ENCODE data around the gene NTRK1.
"Not testable (repeated sequence)": the region's sequence is repeated elsewhere in the genome, so short reads cannot be mapped to it uniquely, and the experiment has no call there.

NTRK1 gene

GRCh38 chr1:156920233-156921052 is 59.8 kb downstream of the NTRK1 start, which contains the start of gene LRRC71:
TSS of gene LRRC71 (plus strand) at chr1:156920632. CDS start at chr1:156920804, 172 bp downstream.
- peak; percentile 65 for DNase-seq

- DNase-seq: no peak
These were observed 60.4 kb downstream of the NTRK1 start for GRCh38 chr1:156921053-156921529.

DNA sequence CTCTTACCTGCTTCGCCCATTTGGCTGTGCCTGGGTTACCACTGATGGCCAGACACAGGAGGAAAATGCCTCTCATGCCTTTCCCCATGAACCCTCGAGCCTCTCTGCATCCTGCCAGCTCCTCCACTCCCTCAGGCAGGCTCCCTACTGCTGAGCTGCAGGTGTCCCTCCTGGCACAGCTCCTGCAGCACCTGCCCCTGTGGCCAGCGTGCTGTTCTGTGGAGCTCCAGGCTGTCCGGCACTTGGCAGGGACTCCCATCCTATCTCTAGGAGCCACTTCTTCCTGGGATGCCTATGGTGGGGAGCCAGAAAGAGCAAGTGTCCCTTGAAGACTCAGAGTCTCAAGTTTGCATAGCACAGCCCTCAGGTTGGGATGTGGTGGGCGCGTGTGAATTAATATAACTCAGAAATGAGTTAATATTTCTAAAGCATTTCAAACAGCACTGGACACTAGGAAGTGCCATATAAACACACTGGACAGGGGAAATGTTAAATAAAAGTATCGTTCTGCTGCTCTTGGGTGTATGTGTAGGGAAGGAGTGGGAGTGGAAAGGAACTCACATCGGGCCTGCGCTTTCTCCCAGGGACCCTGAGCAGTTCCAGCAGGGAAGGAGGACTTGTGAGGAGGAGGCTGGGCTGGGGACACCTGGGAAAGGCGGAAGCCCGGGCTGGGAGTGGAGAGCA is 62.5 kb downstream of the NTRK1 start:
- DNase-seq: no peak

GRCh38 chr1:156923670-156924477 is 63.2 kb downstream of the NTRK1 start:
- no peak for DNase-seq

- no peak for DNase-seq
These were observed 64.0 kb downstream of the NTRK1 start for GRCh38 chr1:156924478-156925153.

DNA sequence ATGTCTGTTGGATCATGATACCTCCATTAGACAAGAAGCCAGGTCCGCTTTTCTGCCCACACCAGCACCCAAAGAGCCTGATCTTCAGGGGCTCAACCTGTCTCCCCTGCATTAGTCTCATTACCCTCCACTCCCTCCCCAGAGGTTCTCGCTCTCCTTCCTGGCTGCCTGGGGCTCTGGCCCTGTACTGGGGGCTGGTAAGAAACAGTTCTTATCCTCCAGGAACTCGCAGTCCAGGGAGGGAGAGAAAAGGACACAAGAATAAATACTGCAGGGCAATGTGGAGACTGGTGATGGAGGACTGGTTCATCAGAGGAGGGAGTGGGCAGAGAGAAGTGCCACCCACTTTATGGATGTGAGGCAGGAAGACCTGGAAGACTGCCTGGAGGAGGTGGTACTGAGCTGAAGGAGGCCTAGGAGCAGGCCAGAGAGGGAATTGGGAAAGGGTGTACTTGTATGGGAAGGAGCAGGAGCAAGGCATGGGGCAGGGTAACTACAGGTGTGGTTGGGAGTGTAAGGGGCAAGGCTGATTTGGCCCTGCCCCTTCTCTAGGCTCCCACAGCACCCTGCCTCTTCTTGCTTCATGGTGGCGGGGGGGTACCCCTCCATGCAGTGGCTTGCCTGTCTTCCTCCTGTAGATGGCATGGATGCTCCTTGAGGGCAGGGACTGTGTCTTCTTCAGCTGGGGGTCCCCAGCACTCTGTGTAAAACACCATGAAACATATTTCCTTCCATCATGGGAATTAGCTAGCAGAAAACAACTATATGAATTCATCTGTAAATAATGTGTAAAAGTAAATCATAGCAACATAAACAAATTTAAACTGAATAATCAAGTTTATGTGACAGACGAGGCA is 64.7 kb downstream of the NTRK1 start:
- no peak for DNase-seq

DNA sequence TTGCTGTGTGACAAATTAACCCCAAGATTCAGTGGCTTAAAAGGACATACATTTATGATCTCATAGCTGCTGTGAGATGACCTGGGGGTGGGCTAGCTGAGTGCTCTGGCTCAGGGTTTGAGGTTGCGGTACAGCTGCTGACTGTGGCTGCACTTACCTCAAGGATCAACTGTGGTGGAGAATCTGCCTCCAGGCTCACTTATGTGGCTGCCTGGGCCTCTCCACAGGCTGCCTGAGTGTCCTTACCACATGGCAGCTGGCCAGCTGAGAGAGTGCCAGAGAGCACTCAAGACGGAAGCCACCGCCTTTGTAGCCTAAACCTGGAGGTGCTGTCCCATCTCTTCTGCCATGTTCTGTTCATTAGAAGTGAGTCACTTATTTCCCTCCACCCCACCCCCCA is 65.5 kb downstream of the NTRK1 start:
- DNase-seq: peak; percentile 71

GRCh38 chr1:156926695-156927094 is 66.0 kb downstream of the NTRK1 start:
- DNase-seq: not testable (repeated sequence)

DNA sequence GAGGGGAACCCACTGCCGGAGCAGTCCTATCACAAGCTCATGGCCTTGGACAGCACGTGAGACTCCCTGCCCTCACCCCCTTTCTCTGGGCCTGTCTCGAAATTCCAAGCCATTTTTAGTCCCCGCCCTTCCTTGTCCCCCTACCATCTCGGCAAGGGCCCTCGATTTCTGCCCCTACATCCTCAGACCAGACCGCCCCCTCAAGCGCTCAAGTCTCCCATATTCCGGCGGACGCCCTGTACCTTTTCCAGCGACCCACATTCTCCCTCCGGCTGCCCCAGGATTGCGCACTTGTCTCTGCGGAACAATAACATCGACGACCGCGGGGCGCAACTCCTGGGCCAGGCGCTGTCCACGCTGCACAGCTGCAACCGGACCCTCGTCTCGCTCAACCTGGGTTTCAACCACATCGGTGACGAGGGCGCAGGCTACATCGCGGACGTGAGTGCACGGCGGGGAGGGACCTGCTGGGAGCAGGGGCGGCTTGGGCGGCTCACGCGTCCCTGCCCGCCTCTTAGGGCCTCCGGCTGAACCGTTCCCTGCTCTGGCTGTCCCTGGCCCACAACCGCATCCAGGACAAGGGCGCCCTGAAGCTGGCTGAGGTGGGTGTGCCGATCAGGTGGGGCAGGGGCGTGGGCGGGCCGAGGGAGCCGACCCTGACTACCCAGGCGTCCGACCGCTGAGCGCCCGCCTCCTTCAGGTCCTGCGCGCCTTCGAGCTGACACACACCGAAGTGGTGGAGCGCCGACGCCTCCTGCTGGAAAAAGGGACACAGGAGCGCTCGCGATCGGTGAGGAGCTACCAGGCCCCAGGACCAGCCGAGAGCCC is 66.8 kb downstream of the NTRK1 start:
- peak; percentile 64 for DNase-seq

- DNase-seq: no peak
These were observed 67.5 kb downstream of the NTRK1 start for GRCh38 chr1:156928043-156928602.

DNA sequence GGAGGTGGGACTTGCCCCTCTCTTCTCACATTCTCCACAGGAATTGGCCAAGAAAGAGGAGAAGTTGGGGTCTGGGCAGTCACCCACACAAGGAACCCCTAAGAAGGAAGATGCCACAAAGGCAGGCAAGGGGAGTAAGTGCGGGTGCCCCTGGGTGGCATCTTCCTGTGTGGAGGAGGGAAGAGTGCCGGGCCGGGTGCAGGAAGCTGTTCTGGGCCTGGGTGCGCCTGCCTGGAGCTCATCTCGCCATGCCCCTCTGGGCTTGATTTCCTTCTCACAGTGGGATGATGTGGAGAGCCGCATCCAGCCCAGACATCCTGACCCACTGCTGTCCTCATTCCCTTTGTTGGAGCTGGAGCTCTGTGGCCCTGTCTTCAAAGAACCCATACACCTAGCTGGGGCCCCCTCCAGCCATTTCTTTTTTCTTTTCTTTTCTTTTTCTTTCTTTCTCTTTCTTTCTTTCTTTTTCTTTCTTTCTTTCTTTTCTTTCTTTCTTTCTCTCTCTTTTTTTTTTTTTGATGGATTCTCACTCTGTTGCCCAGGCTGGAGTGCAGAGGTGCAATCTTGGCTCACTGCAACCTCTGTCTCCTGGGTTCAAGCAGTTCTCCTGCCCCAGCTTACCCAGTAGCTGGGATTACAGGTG is 69.1 kb downstream of the NTRK1 start:
- DNase-seq: no peak

- no peak for DNase-seq
These were observed 69.8 kb downstream of the NTRK1 start for GRCh38 chr1:156930483-156930882.
